Activated naive CD4-positive, alpha-beta T cell treated with anti-CD3 and anti-CD28 coated beads, Interleukin-2, amount 50 U/mL, for 72 hours (primary cell): Measurements from ENCODE around the gene MBD3L5. TPM values are rescaled to one million over a fixed set of nuclear protein-coding genes. Genes with fewer than 3 reads are reported as not detected.
"Not testable (repeated sequence)": the region's sequence is repeated elsewhere in the genome, so short reads cannot be mapped to it uniquely, and the experiment has no call there.

Experiments used
- ATAC-seq, 2 donors: fragments of 150-1000 bp; cut with Tn5 transposase; 2 replicates each; pipeline ENCODE4 v1.10.0; 2021; ENCODE audit warnings: mild to moderate bottlenecking in 2 of 2, moderate library complexity in 2 of 2
- DNase-seq, 2 donors: peaks; one replicate each; pipeline ENCODE4 v3.0.0; 2021 to 2022; ENCODE audit warnings: low spot score in 2 of 2
- H3K27ac Mint-ChIP-seq, 2 donors: one replicate each; pipeline ENCODE4 v1.8.0; 2022; ENCODE audit warnings: mild to moderate bottlenecking in 2 of 2, mixed read lengths in 2 of 2
- H3K36me3 Mint-ChIP-seq, 2 donors: one replicate each; pipeline ENCODE4 v1.8.0; 2022; ENCODE audit warnings: mixed read lengths in 2 of 2
- H3K9me3 Mint-ChIP-seq, 2 donors: one replicate each; pipeline ENCODE4 v1.8.0; 2022; ENCODE audit warnings: mixed read lengths in 2 of 2
- total RNA-seq, 2 donors: library from RNA; stranded (reverse); gene quantifications; one replicate each; pipeline ENCODE4 v1.2.3, GENCODE V29; 2022

MBD3L5 gene
- total RNA-seq, 2 donors from 2014 or later = not detected

GRCh38 chr19:7021331-7021730 is 9.0 kb upstream of the MBD3L5 start, which contains the start of gene MBD3L2B:
TSS of gene MBD3L2B (minus strand) at chr19:7021431. CDS start at chr19:7021397, 34 bp downstream.
- H3K9me3 Mint-ChIP-seq, H3K36me3 Mint-ChIP-seq, H3K27ac Mint-ChIP-seq, ATAC-seq, DNase-seq: not testable (repeated sequence)

GRCh38 chr19:7028790-7029189 is 1.6 kb upstream of the MBD3L5 start:
- peak; percentile 32 to 44 for ATAC-seq
- DNase-seq, H3K36me3 Mint-ChIP-seq, H3K9me3 Mint-ChIP-seq, H3K27ac Mint-ChIP-seq: not testable (repeated sequence)

DNA sequence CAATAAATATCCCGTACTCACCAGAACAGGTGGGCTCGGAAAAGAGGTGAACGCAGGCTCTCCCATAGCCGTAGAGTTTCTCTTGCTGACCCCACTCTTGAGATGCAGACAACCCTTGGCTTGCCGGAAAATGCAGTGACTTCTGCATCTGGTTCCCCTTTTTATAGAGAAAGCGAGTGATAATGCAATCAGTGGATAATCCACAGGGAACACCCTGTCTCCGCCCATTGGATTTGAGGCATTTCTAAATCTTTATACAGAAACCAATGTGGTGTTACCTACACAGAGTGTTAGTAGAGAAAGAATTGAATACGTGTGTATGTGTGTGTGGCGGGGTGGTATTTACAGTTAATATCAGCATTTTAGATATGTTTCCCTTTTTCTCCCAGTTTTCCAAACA is 9.7 kb downstream of the MBD3L5 start, which contains the start of gene MBD3L4:
Gene MBD3L4 (minus strand): TSS at position 101 of the 400 bp plus-strand sequence. CDS start 35 bp downstream, at position 66.
- not testable (repeated sequence) for DNase-seq, H3K27ac Mint-ChIP-seq, H3K9me3 Mint-ChIP-seq, ATAC-seq, H3K36me3 Mint-ChIP-seq

GRCh38 chr19:7041563-7041962 is 11.2 kb downstream of the MBD3L5 start:
- not testable (repeated sequence) for ATAC-seq, H3K27ac Mint-ChIP-seq, DNase-seq, H3K36me3 Mint-ChIP-seq, H3K9me3 Mint-ChIP-seq

DNA sequence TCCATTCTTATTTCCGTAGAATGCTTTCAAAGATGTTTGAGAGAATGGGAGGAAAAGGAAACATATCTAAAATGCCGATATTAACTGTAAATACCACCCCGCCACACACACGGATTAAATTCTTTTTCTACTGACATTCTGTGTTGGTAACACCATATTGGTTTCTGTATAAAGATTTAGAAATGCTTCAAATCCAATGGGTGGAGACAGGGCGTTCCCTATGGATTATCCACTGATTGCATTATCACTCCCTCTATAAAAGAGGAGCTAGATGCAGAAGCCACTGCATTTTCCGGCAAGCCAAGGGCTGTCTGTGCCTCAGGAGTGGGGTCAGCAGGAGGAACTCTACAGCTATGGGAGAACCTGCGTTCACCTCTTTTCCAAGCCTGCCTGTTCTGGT is 18.6 kb downstream of the MBD3L5 start, which contains the start of gene MBD3L2:
Gene MBD3L2 (plus strand): TSS at position 301 of the 400 bp plus-strand sequence. CDS start 53 bp downstream, at position 354.
- not testable (repeated sequence) for H3K27ac Mint-ChIP-seq, ATAC-seq, H3K36me3 Mint-ChIP-seq, DNase-seq, H3K9me3 Mint-ChIP-seq

GRCh38 chr19:7051421-7051820 is 21.0 kb downstream of the MBD3L5 start:
- H3K36me3 Mint-ChIP-seq, ATAC-seq, DNase-seq, H3K27ac Mint-ChIP-seq, H3K9me3 Mint-ChIP-seq: not testable (repeated sequence)

DNA sequence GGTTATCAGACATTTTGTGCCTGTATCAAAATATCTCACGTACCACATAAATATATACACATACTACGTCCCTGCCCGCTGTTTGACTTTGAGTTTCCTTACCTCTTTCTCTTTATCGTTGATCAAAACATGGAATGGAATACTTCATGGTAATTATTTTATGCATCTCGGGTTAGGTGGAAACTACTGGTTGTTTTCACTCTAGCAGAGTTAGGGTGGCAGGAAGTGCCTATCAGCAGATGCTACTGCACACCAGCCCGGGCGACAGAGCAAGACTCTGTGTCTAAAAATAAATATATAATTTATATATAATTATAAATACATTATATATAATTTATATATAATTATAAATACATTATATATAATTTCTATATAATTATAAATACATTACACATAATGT is 22.5 kb downstream of the MBD3L5 start:
- H3K9me3 Mint-ChIP-seq, H3K36me3 Mint-ChIP-seq, H3K27ac Mint-ChIP-seq: not testable (repeated sequence)
- peak in 1 of 2 donors; percentile 37 for ATAC-seq
- DNase-seq = peak in 1 of 2 donors; percentile 1

- not testable (repeated sequence) for DNase-seq, H3K36me3 Mint-ChIP-seq, H3K9me3 Mint-ChIP-seq, H3K27ac Mint-ChIP-seq
- ATAC-seq = peak; percentile 40 to 62
Measured at GRCh38 chr19:7054635-7055368, 24.4 kb downstream of the MBD3L5 start.

GRCh38 chr19:7055679-7056078 is 25.3 kb downstream of the MBD3L5 start:
- ATAC-seq, H3K9me3 Mint-ChIP-seq, H3K27ac Mint-ChIP-seq, H3K36me3 Mint-ChIP-seq, DNase-seq: not testable (repeated sequence)

- not testable (repeated sequence) for H3K36me3 Mint-ChIP-seq, DNase-seq, ATAC-seq, H3K27ac Mint-ChIP-seq, H3K9me3 Mint-ChIP-seq
Measured at GRCh38 chr19:7056371-7056770, 26.0 kb downstream of the MBD3L5 start.

GRCh38 chr19:7058576-7058975 is 28.2 kb downstream of the MBD3L5 start, which contains the start of gene MBD3L3:
TSS of gene MBD3L3 (minus strand) at chr19:7058676. CDS start at chr19:7058605, 71 bp downstream.
- ATAC-seq, H3K9me3 Mint-ChIP-seq: not testable (repeated sequence)

DNA sequence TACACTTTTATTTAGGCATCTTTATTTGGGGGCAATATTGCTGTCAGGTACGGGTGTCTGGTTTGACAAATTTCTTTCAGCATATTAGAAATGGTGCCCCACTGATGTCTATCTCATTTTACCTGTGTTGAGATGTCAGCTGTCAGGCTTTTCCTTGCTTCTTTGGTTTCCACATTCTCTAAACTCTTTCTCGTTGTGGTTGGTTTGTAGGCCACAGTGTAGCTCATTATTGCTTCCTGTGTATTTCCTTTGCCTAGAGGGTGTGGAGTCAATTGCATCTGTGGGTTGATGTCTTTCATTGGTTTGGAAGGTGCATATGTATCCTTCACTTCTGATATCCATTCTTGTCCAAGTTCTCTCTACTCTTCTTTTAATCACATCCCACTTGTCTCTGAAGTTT is 29.6 kb downstream of the MBD3L5 start:
- ATAC-seq = peak in 1 of 2 donors; percentile 46
- not testable (repeated sequence) for DNase-seq, H3K27ac Mint-ChIP-seq, H3K36me3 Mint-ChIP-seq, H3K9me3 Mint-ChIP-seq

More at GRCh38 chr19:7058576-7058975, 28.2 kb downstream of the MBD3L5 start, which contains the start of gene MBD3L3:
- DNase-seq, H3K27ac Mint-ChIP-seq, H3K36me3 Mint-ChIP-seq: not testable (repeated sequence)

DNA sequence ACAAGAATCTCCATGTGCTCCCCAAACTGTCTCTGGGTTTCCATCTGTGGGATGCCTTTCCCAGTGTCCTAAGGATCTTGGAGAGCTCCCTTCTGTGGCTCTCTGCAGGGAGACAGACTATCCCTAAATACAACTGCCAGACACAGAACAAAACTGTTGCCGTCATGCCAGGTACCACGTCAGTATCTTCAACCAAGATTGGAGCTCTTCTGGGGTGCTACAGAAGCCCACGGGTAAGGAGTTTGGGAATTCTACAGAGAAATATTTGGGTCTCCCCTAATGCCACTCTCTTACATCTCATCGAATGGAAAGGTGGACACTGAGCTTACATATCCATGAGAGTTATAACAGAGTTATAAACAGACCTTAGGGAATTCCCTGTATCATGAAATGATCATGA is 33.0 kb downstream of the MBD3L5 start:
- peaks cover 0 to 4% of the 10 kb centered on the region in 2 donors for H3K9me3 Mint-ChIP-seq
- no peak overlapping the region for H3K27ac Mint-ChIP-seq
- peak in 1 of 2 donors; percentile 2 for DNase-seq
- H3K36me3 Mint-ChIP-seq = no peaks in the 10 kb centered on the region
- peak; percentile 63 to 75 for ATAC-seq

DNA sequence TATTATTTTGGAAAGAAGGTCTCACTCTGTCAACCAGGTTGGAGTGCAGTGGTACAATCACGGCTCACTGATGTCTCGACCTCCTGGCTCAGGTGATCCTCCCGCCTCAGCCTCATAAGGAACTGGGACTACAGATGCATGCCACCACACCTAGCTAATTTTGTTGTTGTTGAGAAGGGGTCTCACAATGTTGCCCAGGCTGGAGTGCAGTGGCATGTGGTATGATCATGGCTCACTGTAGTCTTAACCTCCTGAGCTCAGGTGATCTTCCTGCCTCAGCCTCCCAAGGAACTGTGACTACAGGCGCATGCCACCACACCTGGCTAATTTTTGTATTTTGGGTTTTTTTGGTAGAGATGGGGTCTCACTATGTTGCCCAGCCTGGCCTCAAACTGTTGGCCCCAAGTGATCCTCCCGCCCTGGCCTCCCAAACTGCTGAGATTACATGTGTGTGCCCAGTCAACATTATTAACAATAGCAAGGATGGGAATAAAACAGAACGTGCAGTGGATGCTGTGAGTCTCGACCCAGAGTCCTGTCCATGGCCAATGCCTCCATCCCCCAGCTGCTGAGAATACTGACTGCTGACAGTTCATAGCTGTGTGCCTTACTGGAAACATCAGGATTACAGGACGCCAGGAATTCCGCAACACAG is 33.5 kb downstream of the MBD3L5 start:
- peak in 1 of 2 donors; percentile 2 for DNase-seq
- peaks cover 0 to 4% of the 10 kb centered on the region in 2 donors for H3K9me3 Mint-ChIP-seq
- no peak overlapping the region for H3K27ac Mint-ChIP-seq
- ATAC-seq = peak; percentile 65 to 81
- H3K36me3 Mint-ChIP-seq = no peaks in the 10 kb centered on the region

- not testable (repeated sequence) for H3K9me3 Mint-ChIP-seq, ATAC-seq, H3K27ac Mint-ChIP-seq
- DNase-seq = peak in 1 of 2 donors; percentile 2
- H3K36me3 Mint-ChIP-seq = peaks cover 14 to 18% of the 10 kb centered on the region in 2 donors
Measured at GRCh38 chr19:7067122-7067521, 36.7 kb downstream of the MBD3L5 start.

- H3K27ac Mint-ChIP-seq = no peak overlapping the region
- ATAC-seq (no peak), DNase-seq (no peak)
- H3K36me3 Mint-ChIP-seq = peaks cover 20 to 24% of the 10 kb centered on the region in 2 donors
- H3K9me3 Mint-ChIP-seq = peaks cover 0 to 4% of the 10 kb centered on the region in 2 donors
Measured at GRCh38 chr19:7067716-7068115, 37.3 kb downstream of the MBD3L5 start.

- ATAC-seq = no peak
- peaks cover 0 to 4% of the 10 kb centered on the region in 2 donors for H3K9me3 Mint-ChIP-seq
Measured at GRCh38 chr19:7068599-7068998, 38.2 kb downstream of the MBD3L5 start.

More at GRCh38 chr19:7068599-7068998, 38.2 kb downstream of the MBD3L5 start:
- DNase-seq = peak in 1 of 2 donors; percentile 2
- peaks cover 22 to 31% of the 10 kb centered on the region in 2 donors for H3K36me3 Mint-ChIP-seq
- peak overlapping the region in 1 of 2 donors; percentile 96 for H3K27ac Mint-ChIP-seq
